T-helper 2 cell treated with Interferon-gamma antibody and Interleukin-4, amounts not matched to agents 100 ng/mL and 5 ng/mL, for 36 hours (primary cell): Measurements from ENCODE around the gene IL17RA. TPM values are rescaled to one million over a fixed set of nuclear protein-coding genes. Genes with fewer than 3 reads are reported as not detected.

ENCODE experiments used
- intact Hi-C: fragments of 100-400 bp; cut with micrococcal nuclease; formaldehyde crosslinking; loops from one replicate; pipeline ENCODE4 v1.15.1; 2023
- total RNA-seq: library from RNA; stranded (reverse); gene quantifications from 2 replicates; pipeline ENCODE4 v1.2.3, GENCODE V29; 2022

IL17RA gene
- total RNA-seq, 1 donor from 2014 or later: 58.5 TPM

- intact Hi-C loops: loop anchor here (2.0 kb wide), 2 partner anchors 31 to 41 kb away; partner anchors contain the start of gene HDHD5
Measured at GRCh38 chr22:17117890-17118289, 33.1 kb downstream of the IL17RA start.

GRCh38 chr22:17118342-17118741 lies 33.5 kb downstream of the IL17RA start:
- intact Hi-C loops: loop anchor here (2.0 kb wide), 1 partner anchor 40 kb away; the partner anchor contains the start of gene HDHD5

- intact Hi-C loops: loop anchor here (2.0 kb wide), 1 partner anchor 39 kb away; the partner anchor contains the start of gene HDHD5
Measured at GRCh38 chr22:17119481-17120202, 34.8 kb downstream of the IL17RA start.

- intact Hi-C loops: no loop called here
Measured at GRCh38 chr22:17120281-17120680, 35.5 kb downstream of the IL17RA start.

GRCh38 chr22:17120711-17121232 lies 36.0 kb downstream of the IL17RA start:
- intact Hi-C loops: no loop called here

GRCh38 chr22:17121233-17122195 lies 36.7 kb downstream of the IL17RA start, which contains the start of gene TMEM121B:
Gene TMEM121B, minus strand, starts transcription at chr22:17121360. Its CDS starts 233 bp downstream, at chr22:17121127.
- intact Hi-C loops: no loop called here

- intact Hi-C loops: no loop called here
Measured at GRCh38 chr22:17130199-17130598, 45.4 kb downstream of the IL17RA start.

- intact Hi-C loops: no loop called here
Measured at GRCh38 chr22:17131686-17132085, 46.9 kb downstream of the IL17RA start.

- intact Hi-C loops: no loop called here
Measured at GRCh38 chr22:17132112-17132511, 47.3 kb downstream of the IL17RA start.

- intact Hi-C loops: no loop called here
Measured at GRCh38 chr22:17133137-17133536, 48.3 kb downstream of the IL17RA start.

GRCh38 chr22:17135153-17135760 lies 50.5 kb downstream of the IL17RA start:
- intact Hi-C loops: no loop called here

GRCh38 chr22:17137170-17137569 lies 52.4 kb downstream of the IL17RA start:
- intact Hi-C loops: no loop called here

GRCh38 chr22:17137861-17138425 lies 53.1 kb downstream of the IL17RA start:
- intact Hi-C loops: no loop called here

GRCh38 chr22:17138513-17138912 lies 53.7 kb downstream of the IL17RA start:
- intact Hi-C loops: no loop called here

GRCh38 chr22:17140022-17140421 lies 55.2 kb downstream of the IL17RA start:
- intact Hi-C loops: no loop called here

GRCh38 chr22:17140826-17141766 lies 56.3 kb downstream of the IL17RA start:
- intact Hi-C loops: no loop called here

GRCh38 chr22:17143101-17143500 lies 58.3 kb downstream of the IL17RA start:
- intact Hi-C loops: no loop called here

- intact Hi-C loops: no loop called here
Measured at GRCh38 chr22:17143826-17144225, 59.0 kb downstream of the IL17RA start.

GRCh38 chr22:17145021-17145680 lies 60.4 kb downstream of the IL17RA start:
- intact Hi-C loops: no loop called here
